Right renal pelvis (tissue), 4 donors: ENCODE measurements around the gene MTG2. TPM values are rescaled to one million over a fixed set of nuclear protein-coding genes. Genes with fewer than 3 reads are reported as not detected.
"Not testable (repeated sequence)": the region's sequence is repeated elsewhere in the genome, so short reads cannot be mapped to it uniquely, and the experiment has no call there.

Experiments used
- DNase-seq, 4 donors: peaks; one replicate each; pipeline ENCODE4 v3.0.0-alpha.2; 2013; ENCODE audit warnings: low read depth in 4 of 4, low spot score in 3 of 4, missing footprints in 1 of 4
- polyA plus RNA-seq, 4 donors: library from polyadenylated mRNA; unstranded; fragments of 120-200 nt; gene quantifications; one replicate each; pipeline ENCODE4 v1.2.1, GENCODE V29; 2013; ENCODE audit not compliant: insufficient read length in 4 of 4

MTG2 gene
- polyA plus RNA-seq, 4 donors: 34.3 to 39.2 (median 36.8) TPM

DNA sequence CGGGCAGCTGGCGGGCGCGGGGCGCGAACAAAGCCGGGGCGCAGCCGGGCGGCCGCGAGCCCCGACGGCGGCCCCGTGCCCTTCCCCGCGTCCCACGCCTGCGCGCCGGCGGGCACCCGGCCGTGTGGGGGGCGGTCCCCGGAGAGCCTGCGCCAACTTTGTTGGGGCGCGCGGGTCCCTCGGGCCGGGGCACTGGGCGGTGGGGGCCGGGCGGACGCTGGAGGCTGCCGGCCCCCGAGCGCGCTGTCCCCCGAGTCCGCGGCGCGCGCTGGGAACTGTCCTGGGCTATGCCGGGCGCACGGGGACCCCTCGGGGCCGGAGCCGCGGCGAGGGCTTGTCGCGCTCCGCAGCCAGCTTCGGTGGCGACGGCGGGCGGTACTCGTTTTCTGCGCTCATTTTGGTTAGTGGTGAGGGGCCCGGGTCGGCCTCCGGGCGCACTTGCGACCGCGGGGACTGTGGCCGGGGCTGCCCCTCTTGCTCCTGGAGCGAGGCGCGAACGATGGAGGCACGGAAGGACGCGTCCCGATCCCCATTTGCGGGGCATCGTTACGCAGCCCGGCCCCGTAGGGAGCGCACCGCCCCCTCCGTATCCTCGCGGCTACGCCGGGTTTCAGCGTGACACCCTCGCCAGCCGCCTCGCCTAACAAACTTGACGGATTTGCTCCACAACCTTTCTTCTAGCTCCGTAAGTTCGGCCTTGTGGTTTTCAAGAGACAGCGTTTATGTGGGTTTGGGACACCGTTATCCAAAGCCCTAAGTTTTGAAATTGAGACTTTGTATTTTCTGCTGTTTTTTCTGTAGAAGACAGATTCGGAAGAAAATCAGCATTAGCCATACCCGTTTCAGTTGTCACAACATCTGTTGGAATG lies 38.6 kb upstream of the MTG2 start:
- DNase-seq: no peak

DNA sequence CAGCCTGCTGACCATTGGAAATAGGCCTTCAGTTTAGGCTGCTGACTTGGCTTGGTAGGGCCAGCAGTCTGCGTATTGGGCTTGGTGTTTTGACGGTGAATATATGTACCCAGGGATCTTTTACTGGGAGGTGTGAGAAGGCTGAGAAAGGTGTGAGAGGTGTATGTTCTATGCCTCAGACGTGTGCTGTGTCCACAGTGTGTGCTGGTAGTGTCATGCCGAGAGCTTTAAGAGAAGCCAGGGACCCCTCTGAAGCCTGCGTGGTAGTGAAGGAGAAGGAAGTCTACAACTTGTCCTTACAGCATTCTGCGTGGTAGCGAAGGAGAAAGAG lies 37.2 kb upstream of the MTG2 start:
- no peak for DNase-seq

DNA sequence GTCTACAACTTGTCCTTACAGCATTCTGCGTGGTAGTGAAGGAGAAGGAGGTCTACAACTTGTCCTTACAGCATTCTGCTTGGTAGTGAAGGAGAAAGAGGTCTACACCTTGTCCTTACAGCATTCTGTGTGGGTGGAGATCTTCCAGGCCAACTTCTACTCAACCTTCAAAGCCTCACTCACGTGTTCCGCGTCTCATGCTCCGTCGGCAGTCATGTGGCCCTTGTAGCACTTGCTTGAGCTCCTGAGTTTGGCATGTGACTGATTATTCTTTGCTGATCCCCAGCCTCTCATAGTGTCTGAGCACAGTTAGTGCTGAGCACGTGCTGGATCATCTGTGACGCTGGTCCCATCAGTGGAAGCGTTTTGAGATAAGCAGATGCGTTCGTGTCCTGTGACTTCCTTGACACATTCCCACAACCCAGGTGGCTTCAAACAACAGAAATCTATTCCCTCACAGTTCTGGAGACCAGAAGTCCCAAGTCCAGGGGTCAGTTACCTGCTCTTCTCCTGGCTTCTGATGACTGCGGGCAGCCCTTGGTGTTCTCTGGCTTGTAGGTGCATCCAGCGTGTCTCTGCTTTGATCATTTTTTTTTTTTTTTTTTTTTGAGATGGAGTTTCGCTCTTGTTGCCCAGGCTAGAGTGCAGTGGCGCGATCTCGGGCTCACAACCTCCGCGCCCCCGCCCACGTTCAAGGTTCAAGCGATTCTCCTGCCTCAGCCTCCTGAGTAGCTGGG lies 36.6 kb upstream of the MTG2 start:
- DNase-seq: no peak

DNA sequence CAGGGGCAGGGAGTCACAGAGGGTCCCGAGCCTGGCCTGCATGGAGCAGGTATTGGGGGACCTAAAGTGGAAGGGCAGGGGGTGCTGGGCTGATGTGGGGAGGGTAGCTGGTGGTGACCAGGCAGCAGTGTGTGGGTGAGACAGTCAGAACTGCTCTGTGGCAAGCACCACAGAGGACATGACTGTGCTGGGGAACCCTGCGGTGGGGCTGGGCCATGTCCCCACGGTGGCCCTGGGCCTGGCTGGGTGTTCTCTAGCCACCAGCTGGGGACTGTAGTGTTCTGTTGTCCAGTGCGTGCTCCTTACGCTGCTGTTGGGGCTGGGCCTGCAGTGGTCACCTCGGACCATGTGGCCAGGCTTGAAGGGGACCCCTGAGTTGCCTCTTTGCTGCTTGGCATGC lies 35.7 kb upstream of the MTG2 start:
- DNase-seq: no peak

DNA sequence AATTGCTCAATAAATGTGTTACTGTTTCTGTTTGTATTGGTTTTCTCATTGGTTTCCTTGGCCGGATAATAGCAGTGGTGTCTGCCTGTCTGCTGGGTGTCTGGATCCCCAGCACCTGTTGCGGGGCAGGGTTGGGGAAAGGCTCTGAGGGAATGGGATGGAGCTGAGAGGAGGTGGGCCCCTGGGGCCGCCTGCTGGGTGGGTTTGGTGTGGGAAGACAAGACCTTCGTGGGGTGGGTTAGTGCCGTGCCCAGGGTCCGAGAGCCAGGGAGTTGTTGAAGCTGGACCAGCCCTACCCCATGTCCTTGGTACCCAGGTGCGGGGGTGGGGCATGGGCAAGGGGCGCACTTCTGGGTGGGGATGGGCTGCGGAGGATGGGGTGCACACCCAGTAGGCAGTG lies 35.3 kb upstream of the MTG2 start:
- DNase-seq: no peak

DNA sequence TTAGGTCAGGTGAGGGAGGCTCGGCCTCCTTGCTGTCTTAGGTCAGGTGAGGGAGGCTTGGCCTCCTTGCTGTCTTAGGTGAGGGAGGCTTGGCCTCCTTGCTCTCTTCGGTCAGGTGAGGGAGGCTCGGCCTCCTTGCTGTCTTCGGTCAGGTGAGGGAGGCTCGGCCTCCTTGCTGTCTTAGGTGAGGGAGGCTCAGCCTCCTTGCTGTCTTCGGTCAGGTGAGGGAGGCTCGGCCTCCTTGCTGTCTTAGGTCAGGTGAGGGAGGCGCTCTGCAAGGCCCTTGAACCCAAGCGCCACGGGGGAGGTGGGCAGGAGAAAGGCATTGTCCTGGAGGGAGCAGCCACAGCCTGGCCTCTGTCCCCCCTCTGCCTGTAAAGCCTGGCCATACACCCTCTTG lies 34.4 kb upstream of the MTG2 start:
- DNase-seq: not testable (repeated sequence)

DNA sequence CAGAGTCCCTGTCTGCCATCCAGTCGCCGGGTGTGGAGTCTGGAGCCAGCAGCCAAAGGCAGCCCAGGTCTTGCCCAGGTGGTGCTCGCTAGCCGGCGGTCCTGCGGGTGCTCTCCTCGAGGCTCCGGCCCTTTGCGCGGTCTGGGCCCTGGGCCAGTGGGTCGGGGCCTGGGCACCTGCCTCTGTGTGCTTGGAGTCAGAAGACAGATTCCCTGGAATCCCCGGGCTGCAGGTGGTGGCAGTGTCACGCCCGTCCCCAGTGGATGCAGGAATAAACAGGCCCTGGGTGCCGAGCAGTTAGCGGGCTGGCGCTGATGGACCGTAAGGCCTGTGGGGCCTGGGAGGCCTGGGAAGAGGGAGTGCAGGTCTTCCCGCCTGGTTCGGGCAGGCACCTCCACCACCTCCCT lies 33.9 kb upstream of the MTG2 start:
- no peak for DNase-seq

DNA sequence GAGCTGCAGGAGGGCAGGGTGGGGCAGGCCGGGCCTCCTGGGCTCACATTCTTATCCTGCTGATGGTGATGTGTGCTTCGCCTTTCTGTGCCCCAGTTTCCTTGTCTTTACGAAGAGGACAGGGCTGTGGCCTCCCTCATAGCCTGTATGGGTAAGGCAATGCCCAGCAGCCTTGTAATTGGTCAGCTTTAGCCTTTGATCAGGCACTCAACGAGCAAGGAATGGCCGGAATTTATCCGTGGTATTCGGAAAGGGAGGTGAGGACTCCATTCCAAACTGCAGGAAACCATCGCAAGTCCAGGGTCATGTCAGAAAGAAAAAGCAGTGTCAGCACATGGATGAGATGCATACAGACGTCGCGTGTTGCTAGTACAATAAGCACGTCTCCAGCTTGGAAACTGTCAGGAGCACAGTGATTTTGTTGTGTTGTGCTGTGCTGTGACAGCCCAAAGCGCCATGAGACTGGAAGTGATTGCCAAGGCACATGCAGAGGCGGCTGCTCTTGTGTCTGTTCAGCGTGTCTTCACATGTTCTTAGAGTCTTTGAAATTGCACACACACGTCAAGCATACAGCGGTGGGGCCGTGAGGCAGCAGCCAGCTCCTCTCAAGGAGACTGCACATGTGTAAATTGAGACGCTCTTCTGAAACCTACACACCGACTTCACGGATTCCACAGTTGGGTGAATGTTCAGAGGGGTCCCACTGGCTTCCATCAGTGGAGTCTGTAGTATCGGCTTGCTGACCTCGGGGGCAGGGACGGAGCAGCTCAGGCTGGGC lies 33.1 kb upstream of the MTG2 start:
- DNase-seq: no peak

DNA sequence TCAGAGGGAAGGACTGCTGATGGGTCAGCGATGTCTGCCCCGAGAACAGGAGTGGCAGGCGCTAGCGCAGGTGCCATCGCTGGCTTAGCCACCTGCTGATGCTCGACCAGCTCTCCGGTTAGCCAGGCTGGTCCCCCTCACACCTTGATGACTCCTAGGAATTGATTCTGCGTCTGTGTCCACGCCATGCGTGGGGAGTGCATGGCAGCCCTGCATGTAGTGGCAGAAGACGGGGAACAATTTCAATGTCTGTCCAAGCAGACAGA lies 32.6 kb upstream of the MTG2 start:
- no peak for DNase-seq

DNA sequence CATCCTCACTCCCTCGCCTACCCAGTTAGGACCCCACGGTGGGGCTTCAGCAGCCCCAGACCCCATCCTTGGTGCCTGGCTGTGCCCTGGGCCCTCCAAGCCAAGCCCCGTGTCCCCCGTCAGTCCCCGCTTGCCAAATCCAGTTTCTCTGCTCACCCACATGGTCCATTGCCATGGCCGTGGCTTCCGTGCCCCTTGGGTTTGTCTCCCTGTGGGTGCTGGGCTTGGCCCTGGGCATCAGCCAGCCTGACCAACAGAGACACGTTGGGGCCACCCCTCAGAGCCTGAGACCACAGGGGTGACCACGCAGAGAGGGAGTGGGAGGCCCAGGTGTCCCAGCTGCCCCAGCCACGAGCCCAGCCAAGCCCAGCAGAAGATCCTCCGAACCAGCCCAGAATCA lies 31.6 kb upstream of the MTG2 start:
- no peak for DNase-seq

DNA sequence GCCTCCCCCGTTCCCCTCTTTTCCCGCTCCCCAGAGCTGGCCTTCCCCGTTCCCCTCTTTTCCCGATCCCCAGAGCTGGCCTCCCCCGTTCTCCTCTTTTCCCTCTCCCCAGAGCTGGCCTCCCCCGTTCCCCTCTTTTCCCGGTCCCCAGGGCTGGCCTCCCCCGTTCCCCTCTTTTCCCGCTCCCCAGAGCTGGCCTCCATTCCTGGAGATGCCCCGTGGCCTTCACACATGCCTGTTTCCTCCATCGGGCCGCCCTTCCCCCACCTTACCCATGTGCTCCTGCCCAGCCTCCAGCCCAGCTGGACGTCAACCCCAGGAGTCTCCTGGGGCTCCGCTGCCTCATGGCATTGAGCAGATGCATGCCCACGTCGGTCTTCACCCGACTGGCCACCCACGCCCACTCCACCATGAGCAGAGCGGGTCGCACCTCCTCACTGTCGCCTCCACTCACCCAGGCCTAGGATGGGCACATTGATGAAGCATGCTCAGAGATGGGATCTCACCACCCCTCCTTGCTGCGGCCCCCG lies 30.9 kb upstream of the MTG2 start:
- DNase-seq: no peak

DNA sequence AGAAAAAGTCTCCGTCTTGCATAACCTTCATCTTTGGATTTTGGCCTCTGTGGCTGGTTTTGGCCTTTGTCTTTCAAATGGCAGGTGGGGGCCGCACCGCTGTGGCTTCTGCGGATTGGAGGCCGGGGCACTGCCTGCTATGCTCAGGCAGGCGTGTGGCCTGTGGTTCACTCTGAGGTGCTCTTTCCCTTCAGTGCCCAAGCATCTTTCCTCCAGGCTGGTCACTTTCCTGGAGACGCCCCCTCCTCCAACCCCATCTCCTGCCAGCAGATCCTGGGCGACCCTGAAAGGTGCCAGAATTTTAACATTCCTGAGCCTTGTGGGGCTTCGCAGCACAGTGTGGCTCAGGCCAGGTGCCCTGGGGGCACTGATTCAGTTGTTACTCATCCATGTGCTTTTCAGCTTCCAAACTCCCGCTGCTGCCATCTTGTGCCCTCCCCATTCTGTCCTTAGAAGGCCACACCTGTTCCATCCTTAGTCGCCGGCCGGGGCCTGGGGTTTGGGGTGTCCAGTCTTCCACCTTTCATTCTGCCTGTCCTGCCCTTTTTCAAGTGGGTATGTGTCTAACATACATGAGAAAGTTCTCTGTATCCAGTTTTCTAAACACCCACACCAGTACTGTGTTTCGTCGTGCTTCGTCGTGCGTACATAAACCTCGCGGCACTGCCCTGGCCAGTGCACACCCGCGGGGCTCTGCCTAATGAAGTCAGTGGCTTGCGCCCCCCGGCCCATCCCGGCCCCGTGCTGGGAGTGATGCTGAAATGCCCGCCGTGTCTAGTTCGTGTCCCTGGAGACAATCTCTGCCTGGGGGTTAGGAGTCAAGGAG lies 27.2 kb upstream of the MTG2 start:
- DNase-seq: no peak

DNA sequence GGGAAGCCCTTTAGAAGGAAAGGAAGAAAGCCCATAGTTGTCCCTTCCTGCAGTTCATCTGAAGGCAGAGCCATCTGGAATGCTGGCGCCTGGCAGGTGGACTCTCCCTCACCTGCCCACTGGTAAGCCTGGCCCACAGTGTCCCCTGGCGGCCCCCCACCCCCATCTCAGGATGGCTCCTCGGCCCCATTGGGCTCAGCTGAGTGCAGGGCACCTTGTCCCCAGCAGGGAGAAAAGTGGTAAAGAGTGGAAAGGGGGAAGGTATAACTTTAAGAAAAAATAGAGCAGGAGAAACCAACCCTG lies 26.6 kb upstream of the MTG2 start:
- no peak for DNase-seq

DNA sequence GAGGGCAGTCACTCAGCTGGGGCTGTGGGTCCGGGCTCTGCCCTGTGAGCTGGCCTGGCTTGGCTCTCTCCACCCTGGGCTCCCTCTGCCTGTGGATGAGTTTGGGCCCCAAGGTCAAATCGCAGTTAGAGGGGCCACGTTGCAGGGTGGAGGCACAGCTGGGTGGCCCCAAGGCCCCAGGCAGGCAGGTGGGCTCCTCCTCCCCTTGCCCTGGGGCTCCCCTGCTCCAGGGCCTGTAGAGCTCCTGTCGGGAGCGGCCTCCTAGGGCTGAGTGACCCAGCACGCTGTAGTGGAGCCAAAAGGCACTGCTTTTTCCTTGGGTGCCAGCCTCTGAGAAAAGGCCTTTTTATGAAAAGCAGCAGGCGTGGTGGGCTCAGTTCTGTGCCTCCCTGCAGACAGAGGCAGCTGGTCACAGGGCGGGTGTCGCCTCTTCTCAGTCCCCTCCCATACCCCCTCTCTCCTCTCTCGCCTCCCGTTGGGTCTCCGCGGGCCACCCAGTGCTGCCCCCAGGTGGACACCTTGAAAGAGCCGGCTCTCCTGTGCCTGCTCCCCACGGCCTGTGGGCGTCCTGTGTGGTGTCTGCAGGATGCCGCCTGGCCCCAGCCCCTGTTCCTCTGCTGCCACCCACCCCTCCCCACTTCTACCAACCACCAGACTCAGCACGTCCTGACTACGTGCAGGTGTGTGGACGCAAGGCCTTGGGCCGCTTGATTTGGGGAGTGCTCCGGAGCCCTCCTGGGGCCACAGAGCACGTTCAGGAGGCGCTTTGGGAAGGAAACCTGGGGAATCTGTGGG lies 26.0 kb upstream of the MTG2 start:
- DNase-seq: peak in 1 of 4 donors; percentile 41

DNA sequence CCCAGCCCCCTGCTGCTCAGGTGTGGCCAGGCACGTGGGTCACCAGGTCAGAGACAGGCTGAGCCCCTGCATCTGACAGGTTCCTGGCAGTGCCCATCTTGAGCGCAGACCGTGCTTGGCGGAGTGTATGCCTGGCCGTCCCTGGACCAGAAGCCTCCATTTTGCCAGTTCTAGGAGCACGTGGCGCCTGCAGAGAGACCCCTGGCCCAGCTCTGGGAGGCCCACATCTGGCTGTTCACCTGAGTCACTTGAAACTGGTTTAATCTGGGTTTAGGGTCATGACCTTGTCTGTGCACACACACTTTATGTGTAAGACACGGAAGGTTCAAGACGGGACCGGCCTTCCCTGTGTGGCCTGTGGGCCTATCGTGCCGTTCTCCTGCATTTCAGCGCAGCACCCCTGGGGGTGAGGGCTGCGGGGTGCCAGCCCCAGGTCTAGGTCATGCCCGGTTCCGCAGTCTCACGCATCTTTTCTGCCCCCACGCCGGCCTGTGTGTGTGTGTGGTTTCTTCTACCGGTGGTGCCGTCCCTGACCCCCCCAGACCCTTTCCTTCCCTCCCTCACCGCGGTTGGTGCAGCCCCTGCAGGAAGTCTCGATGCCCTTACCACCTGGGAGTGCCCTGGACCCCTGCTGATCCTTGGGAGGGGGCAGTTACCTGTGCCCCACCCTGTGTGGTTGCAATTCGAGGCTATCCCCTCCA lies 25.3 kb upstream of the MTG2 start:
- DNase-seq: no peak

DNA sequence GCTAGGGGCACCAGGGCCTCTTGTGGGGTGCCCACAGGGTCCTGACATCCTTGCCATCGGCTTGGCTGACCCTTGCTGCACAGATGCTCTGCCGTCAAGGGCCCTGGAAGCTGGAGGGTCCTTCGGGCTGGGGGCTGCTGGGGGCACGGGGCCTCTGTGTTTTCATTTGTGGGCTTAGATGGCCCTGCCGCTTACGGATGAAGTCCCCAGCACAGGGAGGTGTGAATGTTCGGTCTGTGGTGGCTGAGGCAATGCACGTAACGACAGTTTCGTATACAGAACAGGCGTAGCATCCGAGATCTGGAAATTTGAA lies 24.8 kb upstream of the MTG2 start:
- no peak for DNase-seq

DNA sequence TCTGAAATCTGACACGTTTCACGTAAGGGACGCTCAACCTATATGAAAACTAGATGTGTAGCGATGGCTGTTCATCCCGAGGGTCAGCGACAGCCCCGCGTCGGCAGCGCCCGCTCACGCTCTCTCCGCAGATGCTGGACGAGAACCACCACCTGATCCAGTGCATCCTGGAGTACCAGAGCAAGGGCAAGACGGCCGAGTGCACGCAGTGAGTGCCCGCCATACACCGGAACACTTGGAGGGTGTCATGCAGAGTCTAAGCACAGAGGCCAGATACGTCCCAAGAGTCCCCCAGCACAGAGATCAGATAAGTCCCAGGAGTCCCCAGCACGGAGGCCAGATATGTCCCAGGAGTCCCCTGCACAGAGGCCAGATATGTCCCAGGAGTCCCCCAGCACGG lies 24.3 kb upstream of the MTG2 start:
- no peak for DNase-seq

DNA sequence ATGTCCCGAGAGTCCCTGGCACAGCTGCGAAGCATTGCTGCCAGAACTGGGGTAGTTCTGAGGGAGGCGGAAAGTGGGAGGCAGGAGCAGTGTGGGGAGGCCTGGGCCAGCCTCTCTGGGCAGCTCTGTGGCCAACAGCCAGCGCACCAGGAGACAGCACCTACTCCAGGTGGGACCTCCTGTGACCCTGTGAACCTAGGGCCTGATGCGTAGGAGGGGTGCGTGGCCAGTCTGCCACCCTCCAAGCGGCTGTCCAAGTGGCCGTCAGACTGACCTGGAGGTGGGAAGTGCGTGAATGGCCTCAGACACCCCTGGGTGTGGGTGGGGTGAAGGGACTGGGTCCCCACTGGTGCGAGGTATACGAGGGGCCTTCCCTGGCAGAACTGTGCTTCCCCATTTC lies 23.8 kb upstream of the MTG2 start:
- DNase-seq: no peak

DNA sequence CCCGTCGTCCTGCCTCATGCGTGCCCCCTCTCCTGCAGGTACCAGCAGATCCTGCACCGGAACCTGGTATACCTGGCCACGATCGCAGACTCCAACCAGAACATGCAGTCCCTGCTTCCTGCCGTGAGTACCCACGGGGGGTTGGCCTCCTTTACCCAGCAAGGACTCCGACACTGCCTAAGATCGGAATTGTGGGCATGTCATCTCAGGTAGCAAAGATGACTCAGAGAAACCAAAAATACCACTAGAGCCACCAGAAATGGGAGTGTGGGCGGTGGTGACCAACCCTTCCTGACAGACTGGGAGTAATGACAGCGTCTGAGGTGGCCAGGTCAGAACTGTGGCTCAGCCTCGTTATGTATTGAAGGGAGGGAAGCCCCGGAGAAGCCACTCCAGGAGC lies 23.0 kb upstream of the MTG2 start:
- DNase-seq: no peak

DNA sequence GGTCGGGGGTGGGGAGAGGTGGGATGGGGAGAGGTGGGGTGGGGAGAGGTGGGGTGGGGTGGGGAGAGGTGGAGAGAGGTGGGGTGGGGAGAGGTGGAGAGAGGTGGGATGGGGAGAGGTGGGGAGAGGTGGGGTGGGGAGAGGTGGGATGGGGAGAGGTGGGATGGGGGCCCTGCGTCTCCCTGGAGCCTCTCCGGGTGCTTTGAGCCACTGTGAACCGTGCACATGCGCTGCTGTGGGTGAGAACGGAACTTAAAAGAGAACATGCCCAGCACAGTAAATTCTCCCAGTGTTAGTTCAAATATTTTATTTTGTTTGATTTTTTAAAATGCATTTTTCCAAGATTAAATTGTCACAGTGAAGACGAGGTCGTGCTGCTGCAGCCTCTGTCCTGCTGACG lies 22.6 kb upstream of the MTG2 start:
- no peak for DNase-seq
